WERI-Rb-1 (cell line): ENCODE results near the gene SLC19A1.

Source experiments
- DNase-seq: peaks from one replicate; pipeline ENCODE4 v3.0.0-alpha.2; 2020
- H3K27ac ChIP-seq: fragments of 250-450 bp; sonication (Bioruptor Pico); 2 replicates; pipeline ENCODE4 v1.5.1; 2020; ENCODE audit warnings: mild to moderate bottlenecking, moderate library complexity
- H3K27me3 ChIP-seq: fragments of 250-450 bp; sonication (Bioruptor Pico); 2 replicates; pipeline ENCODE4 v1.5.1; 2021; ENCODE audit warnings: mild to moderate bottlenecking, low read depth, moderate library complexity; ENCODE audit not compliant: insufficient read depth, severe bottlenecking
- H3K36me3 ChIP-seq: fragments of 250-450 bp; sonication (Bioruptor Pico); 2 replicates; pipeline ENCODE4 v1.5.1; 2020; ENCODE audit warnings: mild to moderate bottlenecking, moderate library complexity
- H3K4me3 ChIP-seq: 2 replicates; pipeline ENCODE4 v1.5.1; 2011; ENCODE audit warnings: low read depth, mild to moderate bottlenecking, control low read depth, low read length
- H3K9me3 ChIP-seq: fragments of 250-450 bp; sonication (Bioruptor Pico); 2 replicates; pipeline ENCODE4 v1.5.1; 2021; ENCODE audit warnings: mild to moderate bottlenecking, moderate library complexity; ENCODE audit not compliant: severe bottlenecking
- CTCF ChIP-seq: IDR thresholded peaks from 2 replicates; pipeline ENCODE4 v1.5.1; 2011; ENCODE audit warnings: low read depth, mild to moderate bottlenecking, control low read depth, inconsistent platforms, low read length

The SLC19A1 gene

GRCh38 chr21:45525153-45525909 lies 16.9 kb downstream of the SLC19A1 start:
- Histone ChIP-seq H3K4me3 (no peak overlapping the region), H3K27me3 (no peaks in the 10 kb centered on the region), H3K27ac (no peak overlapping the region), H3K36me3 (peaks cover 82% of the 10 kb centered on the region), H3K9me3 (peaks cover 12% of the 10 kb centered on the region)
- TF ChIP-seq CTCF, result no peak
- no peak for DNase-seq

- no peak for TF ChIP-seq CTCF
- H3K27ac ChIP-seq, result no peak overlapping the region
- DNase-seq, result no peak
- H3K9me3 ChIP-seq, result peaks cover 15% of the 10 kb centered on the region
- H3K27me3 ChIP-seq, result no peaks in the 10 kb centered on the region
- H3K36me3 ChIP-seq, result peaks cover 82% of the 10 kb centered on the region
- no peak overlapping the region for H3K4me3 ChIP-seq
Measured at GRCh38 chr21:45524756-45525152, 17.5 kb downstream of the SLC19A1 start.

- H3K36me3 ChIP-seq, result peaks cover 77% of the 10 kb centered on the region
- H3K4me3 ChIP-seq, result no peak overlapping the region
- no peak for DNase-seq
- H3K27me3 ChIP-seq, result no peaks in the 10 kb centered on the region
- no peak for TF ChIP-seq CTCF
- peaks cover 20% of the 10 kb centered on the region for H3K9me3 ChIP-seq
- no peak overlapping the region for H3K27ac ChIP-seq
Measured at GRCh38 chr21:45523411-45524101, 18.7 kb downstream of the SLC19A1 start.

GRCh38 chr21:45522986-45523385 lies 19.3 kb downstream of the SLC19A1 start:
- Histone ChIP-seq H3K36me3 (peaks cover 76% of the 10 kb centered on the region), H3K27ac (no peak overlapping the region), H3K9me3 (peaks cover 20% of the 10 kb centered on the region), H3K27me3 (no peaks in the 10 kb centered on the region), H3K4me3 (no peak overlapping the region)
- TF ChIP-seq CTCF, result no peak
- no peak for DNase-seq

- no peak for TF ChIP-seq CTCF
- no peak for DNase-seq
- H3K4me3 ChIP-seq, result no peak overlapping the region
- peaks cover 20% of the 10 kb centered on the region for H3K9me3 ChIP-seq
- H3K27me3 ChIP-seq, result no peaks in the 10 kb centered on the region
- H3K27ac ChIP-seq, result no peak overlapping the region
- peaks cover 77% of the 10 kb centered on the region for H3K36me3 ChIP-seq
Measured at GRCh38 chr21:45522381-45522780, 19.9 kb downstream of the SLC19A1 start.
